HG02943 (cell line): ENCODE results near the gene ESM1.

ENCODE experiments used
- ATAC-seq: cut with Tn5 transposase; IDR thresholded peaks from one replicate; pipeline ENCODE4 v1.9.1; 2021; ENCODE audit warnings: mild to moderate bottlenecking, low read depth, moderate library complexity; ENCODE audit not compliant: unreplicated experiment

The ESM1 gene

DNA sequence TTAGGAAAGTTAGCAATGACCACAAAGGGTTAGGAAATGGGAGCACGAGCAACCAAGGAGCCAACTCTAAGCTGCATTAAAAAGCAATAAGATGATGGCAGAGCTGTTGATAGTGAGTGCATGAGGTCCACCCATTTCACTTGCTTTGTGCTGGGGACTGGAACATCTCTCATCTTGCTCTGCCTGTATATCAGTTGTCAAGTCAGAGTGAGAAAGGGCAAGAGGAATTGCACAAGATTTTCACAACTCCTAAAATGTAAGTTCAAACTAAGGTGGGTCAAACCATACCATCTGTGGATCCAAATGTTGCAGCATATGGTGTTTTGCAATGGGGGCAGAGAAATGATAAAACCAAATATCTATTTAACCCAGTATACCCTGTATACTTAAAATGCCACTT, 2.8 kb upstream of the ESM1 start:
- ATAC-seq = no peak

DNA sequence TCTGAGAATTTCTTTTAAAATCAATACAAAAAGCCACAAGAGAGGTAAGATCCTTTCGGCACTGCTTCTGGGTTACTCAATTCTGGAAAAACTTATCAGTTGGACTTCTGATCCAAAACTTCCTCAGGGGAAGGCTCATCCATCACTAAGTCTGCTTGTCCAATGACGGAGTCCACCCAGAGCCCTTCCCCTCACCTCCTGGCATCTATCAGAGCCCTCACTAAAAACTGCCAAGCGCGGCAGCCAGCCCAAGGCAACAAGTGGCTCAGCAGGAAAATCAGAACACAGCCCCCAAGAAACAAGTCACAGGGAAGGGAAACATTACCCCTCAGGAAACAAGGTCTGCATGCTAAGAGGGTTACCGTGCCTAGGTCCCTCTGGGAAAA, 869 bp upstream of the ESM1 start:
- ATAC-seq = no peak

DNA sequence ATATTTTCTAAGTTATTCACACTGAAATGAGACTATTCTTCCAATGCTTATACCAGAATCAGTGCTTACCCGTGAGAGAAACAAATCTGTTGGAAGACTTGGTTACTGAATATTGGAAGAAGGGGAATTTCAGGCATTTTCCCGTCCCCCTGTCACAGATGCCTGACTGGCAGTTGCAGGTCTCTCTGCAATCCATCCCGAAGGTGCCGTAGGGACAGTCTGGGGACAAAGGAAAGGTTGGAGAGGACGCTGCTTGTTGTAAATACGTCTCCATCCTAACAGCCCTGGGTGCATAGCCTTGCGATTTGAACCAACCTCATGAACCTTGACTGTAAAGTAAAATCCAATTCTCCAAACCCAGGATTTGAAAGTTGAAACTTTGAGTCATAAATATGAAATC, 3.5 kb downstream of the ESM1 start:
- no peak for ATAC-seq

DNA sequence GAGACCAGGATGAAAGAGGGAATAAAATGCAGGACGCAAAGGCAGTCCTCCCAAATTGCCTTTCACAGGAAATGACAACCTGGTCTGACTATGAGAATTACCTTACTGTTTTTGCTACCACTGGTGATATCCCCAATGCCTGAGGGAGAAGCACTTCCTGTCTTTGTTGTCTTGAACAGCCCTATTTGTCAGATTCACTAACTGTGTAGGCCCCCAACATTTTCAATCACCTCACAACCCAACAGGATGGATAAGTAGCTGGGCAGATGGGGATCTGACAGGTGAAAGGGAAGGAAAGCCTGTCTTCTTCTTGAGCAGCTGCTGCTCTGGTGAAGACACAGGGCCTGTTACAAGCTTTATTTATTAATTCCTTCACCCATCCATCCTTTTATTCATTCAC, 9.7 kb downstream of the ESM1 start:
- ATAC-seq = no peak

DNA sequence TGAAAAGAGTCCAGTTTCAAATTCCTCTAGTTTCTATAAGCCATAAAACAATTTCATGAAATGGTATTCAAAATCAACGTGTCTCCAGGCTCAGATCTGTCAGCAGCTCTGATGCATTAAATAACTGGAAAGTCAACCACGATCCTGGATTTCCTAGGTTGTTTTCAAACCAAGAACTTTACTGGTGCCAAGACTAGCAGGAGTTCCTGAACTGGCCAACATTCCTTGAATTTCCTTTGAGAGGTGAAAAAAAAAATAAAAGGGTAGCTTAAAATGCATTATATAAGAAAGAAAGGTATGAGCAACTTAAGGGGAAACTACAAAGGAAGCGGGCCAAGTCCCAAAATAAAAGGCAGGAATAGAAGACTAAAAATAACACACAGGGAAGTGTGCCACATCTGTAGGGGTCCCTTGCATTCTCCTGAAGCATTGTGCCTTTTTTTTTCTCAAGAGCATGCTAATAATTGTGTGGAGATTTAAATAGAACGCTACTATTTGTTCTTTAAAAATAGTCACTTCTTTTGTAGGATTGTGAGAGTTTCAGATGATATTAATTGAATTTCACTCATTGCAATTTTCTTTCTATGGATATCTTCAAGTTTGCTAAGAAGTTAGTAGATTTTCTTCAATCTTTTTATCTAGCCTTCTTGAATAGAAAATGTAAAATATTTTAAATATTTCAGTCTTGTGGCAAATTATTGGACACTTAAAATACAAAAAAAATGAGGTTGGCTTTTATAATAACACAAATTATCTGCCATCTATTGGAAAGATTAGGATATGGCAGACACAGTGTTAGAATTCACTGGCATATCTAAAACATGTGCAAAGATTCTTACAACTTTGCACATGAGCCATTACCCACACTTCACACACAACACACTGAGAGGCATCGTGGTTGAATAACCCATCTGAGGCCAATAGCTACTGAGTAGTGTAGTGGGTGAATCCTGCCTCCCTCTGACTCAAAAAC, 15.3 kb downstream of the ESM1 start:
- ATAC-seq = no peak

DNA sequence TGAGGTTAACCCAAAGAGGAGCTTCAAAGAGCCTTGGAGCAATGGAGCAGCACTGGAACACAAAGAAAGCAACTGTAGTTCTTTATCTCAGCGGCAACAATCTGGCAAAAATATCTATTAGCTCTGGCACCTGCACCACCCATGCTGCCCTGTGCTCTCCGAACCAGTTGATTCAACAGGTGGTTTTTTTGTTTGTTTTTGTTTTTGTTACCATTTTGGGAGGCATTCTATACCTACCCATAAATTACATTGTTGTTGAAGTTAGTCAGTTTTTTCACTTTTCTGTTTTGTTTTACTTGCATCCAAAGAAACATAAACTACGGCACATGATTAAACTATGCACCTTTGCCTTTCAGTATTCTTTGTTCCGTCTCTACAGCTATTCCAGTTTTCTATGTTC, 16.2 kb downstream of the ESM1 start:
- no peak for ATAC-seq

DNA sequence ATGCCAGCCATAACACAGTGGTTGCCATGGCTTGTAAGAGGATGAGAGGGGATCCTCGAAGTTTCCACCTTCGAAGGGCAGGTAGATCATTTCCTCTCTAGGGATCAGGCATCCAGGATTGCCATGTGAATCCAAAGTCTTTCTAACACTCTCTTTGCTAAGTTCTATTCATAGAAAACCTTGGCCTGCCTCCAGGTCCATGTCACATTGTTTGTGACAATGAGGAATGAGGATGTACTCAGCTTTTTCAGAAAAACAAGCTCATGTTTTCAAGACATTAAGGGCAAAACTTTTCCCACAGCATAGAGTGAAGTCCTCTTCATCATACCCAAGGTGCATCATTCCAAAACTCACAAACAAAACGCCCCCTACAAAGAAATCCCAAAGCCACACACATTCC, 19.6 kb downstream of the ESM1 start:
- ATAC-seq = no peak

DNA sequence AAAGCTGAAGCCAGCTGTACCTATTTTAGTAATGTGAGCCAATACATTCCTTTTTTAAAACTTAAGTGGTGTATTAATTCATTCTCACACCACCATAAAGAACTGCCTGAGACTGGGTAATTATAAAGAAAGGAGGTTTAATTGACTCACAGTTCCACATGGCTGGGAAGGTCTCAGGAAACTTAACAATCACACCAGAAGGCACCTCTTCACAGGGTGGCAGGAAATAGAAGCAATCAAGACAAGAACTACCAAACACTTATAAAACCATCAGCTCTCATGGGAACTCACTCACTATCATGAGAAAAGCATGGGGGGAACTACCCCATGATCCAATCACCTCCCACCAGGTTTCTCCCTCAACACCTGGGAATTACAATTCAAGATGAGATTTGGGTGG, 21.0 kb downstream of the ESM1 start:
- no peak for ATAC-seq

DNA sequence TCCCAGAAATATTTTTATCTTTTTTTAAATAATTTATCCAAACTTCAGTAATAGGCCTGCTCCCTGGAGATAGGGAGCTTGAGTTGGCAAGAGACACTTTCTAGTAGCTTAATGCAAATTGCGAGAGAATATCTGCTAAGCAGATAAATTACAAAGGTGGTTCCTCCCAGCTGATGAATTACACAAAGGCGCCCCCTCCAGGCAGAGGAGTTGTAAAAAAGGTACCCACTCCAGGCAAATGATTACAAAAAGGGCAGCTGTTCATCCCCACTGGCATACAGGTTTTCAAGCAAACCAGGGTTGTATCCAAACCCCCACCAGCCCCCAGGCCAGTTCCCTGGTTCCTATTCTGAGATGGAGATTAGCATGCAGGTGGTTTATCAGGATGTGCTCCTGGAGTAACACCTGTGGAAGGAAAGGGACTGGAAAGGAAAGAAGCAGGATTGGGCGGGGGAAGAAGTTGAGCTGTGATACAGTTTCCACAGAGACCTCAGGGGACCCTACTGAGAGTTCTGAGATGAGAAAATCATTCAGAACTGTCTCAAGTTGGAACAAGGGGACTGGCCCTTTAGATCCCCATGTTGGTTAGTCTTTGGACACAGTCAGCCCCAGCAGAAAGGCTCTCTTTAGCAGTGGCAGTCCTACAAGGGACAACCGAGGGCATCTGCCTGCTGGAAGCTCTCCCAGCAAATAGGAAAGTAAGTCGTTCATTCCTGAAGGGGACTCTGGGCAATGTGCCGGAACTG, 25.5 kb downstream of the ESM1 start:
- ATAC-seq = no peak

DNA sequence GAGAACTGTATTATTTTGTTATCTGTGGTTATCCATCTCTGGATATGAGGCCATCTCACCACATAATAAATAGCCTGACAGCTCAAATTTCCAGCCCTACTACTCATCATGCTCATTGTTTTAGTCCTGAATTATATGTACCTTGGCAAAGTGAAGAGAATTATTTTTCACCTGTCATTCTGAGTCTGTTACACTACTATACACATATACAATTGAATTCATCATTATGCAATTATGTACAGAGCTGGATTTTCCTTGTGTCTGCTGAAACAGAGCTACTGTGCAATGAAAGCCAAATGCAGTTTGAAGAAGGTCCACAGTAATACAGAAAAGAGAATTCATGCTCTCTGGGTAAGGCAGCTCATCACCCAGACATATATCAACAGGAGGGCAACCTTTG, 28.5 kb downstream of the ESM1 start:
- no peak for ATAC-seq

DNA sequence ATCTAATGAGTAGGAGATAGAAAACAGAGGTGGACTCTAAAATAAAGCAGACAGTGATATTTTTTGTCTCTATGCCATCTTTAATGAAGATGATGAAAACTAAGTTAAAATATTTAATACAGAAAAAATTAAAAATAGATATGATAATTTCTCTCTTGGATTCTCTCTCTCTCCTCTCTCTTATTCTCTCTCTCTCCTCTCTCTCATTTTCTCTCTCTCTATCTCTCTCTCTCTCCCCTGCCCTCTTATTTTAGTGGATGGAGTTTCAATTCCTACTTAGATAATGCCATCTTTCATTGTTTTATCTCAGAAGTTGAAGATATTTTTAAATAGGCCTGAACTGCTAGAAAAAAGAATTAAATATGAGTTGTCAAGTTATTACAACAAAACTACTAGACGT, 38.2 kb downstream of the ESM1 start:
- no peak for ATAC-seq

DNA sequence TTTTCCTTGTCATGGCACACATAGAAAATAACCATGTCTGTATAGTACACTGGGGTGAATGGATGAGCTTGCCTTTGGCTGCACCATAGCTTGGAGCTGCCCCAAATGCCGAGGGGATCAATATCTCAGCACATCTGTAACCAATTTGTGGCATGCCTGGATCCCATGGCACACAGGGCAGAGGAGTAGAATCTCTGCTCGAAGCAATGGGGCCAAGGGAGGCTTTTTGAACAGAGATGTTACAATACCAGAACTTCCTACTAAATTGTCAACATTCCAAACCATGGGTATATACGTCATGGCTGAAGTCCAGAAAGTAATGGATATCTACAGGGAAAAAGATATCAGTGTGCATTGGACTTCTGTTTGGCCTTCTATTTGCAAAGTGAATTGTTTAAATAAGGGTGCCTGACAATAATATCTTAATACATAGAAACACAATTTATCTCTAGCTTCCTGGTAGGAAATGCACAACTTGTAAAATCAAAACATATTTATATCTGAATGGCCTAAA, 39.0 kb downstream of the ESM1 start:
- ATAC-seq = no peak

DNA sequence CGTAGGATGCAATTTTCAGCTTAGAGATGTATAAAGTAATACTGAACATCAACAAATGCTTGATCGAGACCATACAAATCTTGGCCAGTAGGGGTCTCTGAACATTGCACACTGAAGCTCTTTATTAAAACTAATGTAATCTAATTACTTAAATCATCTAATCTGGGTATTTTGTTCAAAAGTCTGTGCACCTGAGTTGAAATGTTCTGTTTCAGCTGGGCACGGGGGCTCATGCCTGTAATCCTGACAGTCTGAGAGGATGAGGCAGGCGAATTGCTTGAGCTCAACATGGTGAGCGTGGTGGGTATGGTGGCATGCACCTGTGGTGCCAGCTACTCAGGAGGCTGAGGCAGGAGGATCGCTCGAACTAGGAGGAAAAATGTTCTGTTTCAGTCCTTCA, 41.0 kb downstream of the ESM1 start:
- peak; percentile 67 for ATAC-seq

DNA sequence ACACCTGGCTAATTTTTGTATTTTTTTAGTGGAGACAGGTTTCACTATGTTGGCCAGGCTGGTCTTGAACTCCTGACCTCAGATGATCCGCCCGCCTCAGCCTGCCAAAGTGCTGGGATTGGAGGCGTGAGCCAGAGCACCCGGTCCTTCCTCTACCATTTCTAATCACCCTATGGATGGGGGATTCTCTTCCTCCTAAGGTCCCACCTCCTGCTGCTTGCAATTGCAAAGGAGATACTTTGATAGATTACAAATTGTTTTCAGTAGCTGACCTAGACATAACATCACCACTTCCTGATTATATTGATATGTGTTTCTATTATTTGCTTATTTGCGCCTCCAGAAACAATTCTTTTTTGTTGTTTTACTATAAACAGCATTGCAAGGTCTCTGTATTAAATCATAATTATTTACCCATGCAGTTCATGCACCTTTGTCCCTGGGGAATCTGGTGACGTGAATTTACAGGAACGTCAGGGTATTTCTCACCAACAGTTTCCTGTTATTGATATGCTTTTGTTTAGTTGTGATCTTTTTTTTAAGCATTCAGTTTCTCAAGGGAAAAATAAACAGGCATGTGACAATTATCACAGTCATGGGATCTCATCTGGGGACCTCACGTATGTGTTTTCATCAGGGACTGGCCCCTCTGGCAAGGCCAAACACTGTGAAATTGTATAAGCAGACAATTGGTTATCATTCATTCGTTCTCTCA, 43.2 kb downstream of the ESM1 start:
- no peak for ATAC-seq

DNA sequence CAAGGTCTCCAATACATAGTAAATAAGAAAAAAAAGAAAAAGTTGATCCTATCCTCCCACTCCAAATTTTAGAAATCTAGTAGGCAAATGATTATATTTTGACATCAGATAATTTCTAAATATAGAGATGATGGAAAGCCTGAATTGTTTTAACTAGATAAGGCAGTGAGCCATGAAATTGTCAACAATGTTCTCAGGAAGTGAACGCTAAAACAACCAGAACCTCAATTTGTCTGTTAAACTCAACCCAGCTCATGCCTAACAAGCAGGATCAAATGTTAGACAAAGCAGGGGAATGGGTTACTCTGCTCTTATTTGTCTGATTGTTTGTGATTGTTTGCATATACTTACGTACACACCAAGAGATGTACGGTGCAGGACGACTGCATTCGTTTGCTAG, 49.2 kb downstream of the ESM1 start:
- no peak for ATAC-seq

DNA sequence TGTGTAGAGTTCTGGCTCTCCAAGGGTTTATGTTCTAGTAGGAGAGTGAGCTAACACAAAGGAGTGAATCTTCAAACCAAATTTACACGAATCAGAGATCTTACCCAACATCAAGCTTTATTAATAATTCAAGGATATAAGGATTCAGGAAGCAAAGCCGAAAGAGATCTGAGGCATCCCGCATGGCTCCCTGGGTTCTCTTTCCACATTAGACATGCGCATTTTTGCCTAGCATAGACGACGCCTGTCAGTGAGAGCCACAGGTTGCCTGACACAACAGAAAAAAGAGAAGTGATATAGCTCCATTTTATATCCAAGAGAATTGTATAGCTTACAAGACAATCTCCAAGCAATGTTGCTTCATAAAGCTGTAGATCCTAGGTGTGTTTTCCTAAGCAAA, 52.6 kb downstream of the ESM1 start:
- ATAC-seq = no peak

DNA sequence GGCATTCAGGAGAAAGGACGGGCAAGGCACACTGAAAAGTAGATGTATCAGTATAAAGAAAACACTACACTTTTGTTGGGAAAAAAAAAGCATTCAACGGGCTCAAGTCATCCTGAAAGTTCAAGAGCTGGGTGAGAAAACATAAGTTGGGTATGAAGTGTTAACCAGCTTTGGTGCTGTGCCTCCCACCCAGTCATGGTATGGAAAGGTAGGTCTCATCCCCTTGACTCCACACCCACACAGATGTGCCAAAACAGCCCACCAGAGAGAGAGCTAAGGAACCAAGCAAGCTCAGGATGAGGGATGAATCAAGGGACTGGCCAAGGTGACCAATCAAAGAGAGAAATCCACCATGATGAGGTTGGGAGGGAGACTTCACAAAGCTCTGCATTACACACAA, 54.7 kb downstream of the ESM1 start:
- ATAC-seq = no peak
